HL-60 (cell line): ENCODE results near the gene DCTN1.

Experiments used
- GABPA ChIP-seq: IDR thresholded peaks from 2 replicates; pipeline ENCODE4 v1.6.1; 2012; ENCODE audit warnings: low read depth
- POLR2AphosphoS5 ChIP-seq: IDR thresholded peaks from 2 replicates; pipeline ENCODE4 v1.6.1; 2012; ENCODE audit warnings: low read depth
- SPI1 ChIP-seq: IDR thresholded peaks from 2 replicates; pipeline ENCODE4 v1.6.1; 2012; ENCODE audit warnings: low read depth, mild to moderate bottlenecking, borderline replicate concordance
- TF ChIP-seq, protein P1 (sequence below): IDR thresholded peaks from one replicate; pipeline ENCODE4 v1.5.1; 2011; ENCODE audit warnings: low read length, control low read depth, inconsistent platforms; ENCODE audit not compliant: insufficient read depth

GRCh38 chr2:74347742-74348141 lies 32.4 kb downstream of the DCTN1 start:
- TF ChIP-seq POLR2AphosphoS5: no peak
- TF ChIP-seq, protein P1, sequence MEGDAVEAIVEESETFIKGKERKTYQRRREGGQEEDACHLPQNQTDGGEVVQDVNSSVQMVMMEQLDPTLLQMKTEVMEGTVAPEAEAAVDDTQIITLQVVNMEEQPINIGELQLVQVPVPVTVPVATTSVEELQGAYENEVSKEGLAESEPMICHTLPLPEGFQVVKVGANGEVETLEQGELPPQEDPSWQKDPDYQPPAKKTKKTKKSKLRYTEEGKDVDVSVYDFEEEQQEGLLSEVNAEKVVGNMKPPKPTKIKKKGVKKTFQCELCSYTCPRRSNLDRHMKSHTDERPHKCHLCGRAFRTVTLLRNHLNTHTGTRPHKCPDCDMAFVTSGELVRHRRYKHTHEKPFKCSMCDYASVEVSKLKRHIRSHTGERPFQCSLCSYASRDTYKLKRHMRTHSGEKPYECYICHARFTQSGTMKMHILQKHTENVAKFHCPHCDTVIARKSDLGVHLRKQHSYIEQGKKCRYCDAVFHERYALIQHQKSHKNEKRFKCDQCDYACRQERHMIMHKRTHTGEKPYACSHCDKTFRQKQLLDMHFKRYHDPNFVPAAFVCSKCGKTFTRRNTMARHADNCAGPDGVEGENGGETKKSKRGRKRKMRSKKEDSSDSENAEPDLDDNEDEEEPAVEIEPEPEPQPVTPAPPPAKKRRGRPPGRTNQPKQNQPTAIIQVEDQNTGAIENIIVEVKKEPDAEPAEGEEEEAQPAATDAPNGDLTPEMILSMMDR: no peak
- no peak for TF ChIP-seq GABPA
- TF ChIP-seq SPI1: no peak
